IMR-90 (cell line): ENCODE results near the gene GCSH. TPM values are rescaled to one million over a fixed set of nuclear protein-coding genes. Genes with fewer than 3 reads are reported as not detected.

Source experiments
- ATAC-seq: fragments of 200-7000 bp; cut with Tn5 transposase; 2 replicates; pipeline ENCODE4 v1.9.1; 2020; ENCODE audit warnings: low read depth, mild to moderate bottlenecking, moderate library complexity
- BruUV-seq: library from RNA; stranded (reverse); fragments of 400-500 nt; replicated peaks from 2 replicates; lab custom pipeline; 2021; lab: Mats Ljungman, UMichigan
- CTCF ChIA-PET: fragments of 300-600 bp; formaldehyde crosslinking; extraction: SDS; loops from one replicate; lab custom pipeline; 2021; ENCODE audit warnings: antibody characterized with exemption; lab: Yijun Ruan, JAX
- POLR2A ChIA-PET: fragments of 300-600 bp; sonication (Branson Sonifier 250); formaldehyde crosslinking; loops from one replicate; lab custom pipeline; 2022; ENCODE audit warnings: antibody characterized with exemption; ENCODE audit not compliant: unreplicated experiment; lab: Charles Lee
- DNase-seq: peaks from one replicate; pipeline ENCODE4 v3.0.0; 2013
- H2AFZ ChIP-seq: replicated peaks from 2 replicates; pipeline ENCODE3; 2013; ENCODE audit warnings: low read length, mild to moderate bottlenecking; ENCODE audit not compliant: poor library complexity
- H2AK5ac ChIP-seq: 2 replicates; pipeline ENCODE4 v1.6.1; 2013; ENCODE audit warnings: low read depth, low read length, inconsistent platforms
- H2AK9ac ChIP-seq: replicated peaks from 2 replicates; pipeline ENCODE3; 2013; ENCODE audit warnings: mild to moderate bottlenecking, low read depth, low read length, moderate library complexity; ENCODE audit not compliant: poor library complexity
- H2BK120ac ChIP-seq: 2 replicates; pipeline ENCODE4 v1.6.1; 2013; ENCODE audit warnings: low read depth, low read length, inconsistent platforms
- H2BK15ac ChIP-seq: 3 replicates; pipeline ENCODE4 v1.6.1; 2013; ENCODE audit warnings: low read depth, low read length, inconsistent platforms
- H2BK20ac ChIP-seq: 2 replicates; pipeline ENCODE4 v1.6.1; 2013; ENCODE audit warnings: low read depth, mild to moderate bottlenecking, inconsistent platforms, low read length, moderate library complexity
- H2BK5ac ChIP-seq: 2 replicates; pipeline ENCODE4 v1.6.1; 2013; ENCODE audit warnings: mild to moderate bottlenecking, low read depth, low read length, inconsistent platforms; ENCODE audit not compliant: poor library complexity, severe bottlenecking
- H3K14ac ChIP-seq: replicated peaks from 2 replicates; pipeline ENCODE4 v1.6.1; 2013; ENCODE audit warnings: low read depth, low read length, inconsistent platforms
- H3K18ac ChIP-seq: 2 replicates; pipeline ENCODE4 v1.6.1; 2013; ENCODE audit warnings: low read depth, low read length, control low read depth
- H3K23ac ChIP-seq: 2 replicates; pipeline ENCODE4 v1.6.1; 2013; ENCODE audit warnings: low read depth, low read length, inconsistent platforms
- H3K27ac ChIP-seq: 2 replicates; pipeline ENCODE4 v1.5.1; 2013; ENCODE audit warnings: mild to moderate bottlenecking, control low read depth, low read length; ENCODE audit not compliant: insufficient read depth
- H3K27me3 ChIP-seq: 2 replicates; pipeline ENCODE4 v1.6.1; 2013; ENCODE audit warnings: low read length; ENCODE audit not compliant: control insufficient read depth, insufficient read depth
- H3K36me3 ChIP-seq: 2 replicates; pipeline ENCODE4 v1.6.1; 2013; ENCODE audit warnings: low read length, mixed read lengths; ENCODE audit not compliant: control insufficient read depth, insufficient read depth
- H3K4ac ChIP-seq: 2 replicates; pipeline ENCODE4 v1.6.1; 2013; ENCODE audit warnings: low read depth, low read length, inconsistent platforms
- H3K4me1 ChIP-seq: 2 replicates; pipeline ENCODE4 v1.6.1; 2013; ENCODE audit warnings: low read length, mixed read lengths; ENCODE audit not compliant: control insufficient read depth, insufficient read depth
- H3K4me2 ChIP-seq: 2 replicates; pipeline ENCODE4 v1.6.1; 2013; ENCODE audit warnings: low read depth, mild to moderate bottlenecking, control low read depth, low read length, moderate library complexity
- H3K4me3 ChIP-seq: 2 replicates; pipeline ENCODE4 v1.5.1; 2013; ENCODE audit warnings: low read depth, mild to moderate bottlenecking, control low read depth, low read length, moderate library complexity; ENCODE audit not compliant: insufficient read depth
- H3K56ac ChIP-seq: 2 replicates; pipeline ENCODE4 v1.6.1; 2013; ENCODE audit warnings: low read length, inconsistent platforms; ENCODE audit not compliant: insufficient read depth; ENCODE audit errors: extremely low read depth
- H3K79me1 ChIP-seq, 2 experiments: 2 replicates each; pipeline ENCODE4 v1.6.1; 2013; ENCODE audit warnings: low read length in 2 of 2, inconsistent platforms in 1 of 2, low read depth in 1 of 2
- H3K9ac ChIP-seq: 2 replicates; pipeline ENCODE4 v1.6.1; 2013; ENCODE audit warnings: low read depth, low read length, control low read depth
- H3K9me1 ChIP-seq: 2 replicates; pipeline ENCODE4 v1.6.1; 2013; ENCODE audit warnings: low read length, inconsistent platforms; ENCODE audit not compliant: insufficient read depth
- H3K9me3 ChIP-seq: 2 replicates; pipeline ENCODE4 v1.6.1; 2013; ENCODE audit warnings: low read length; ENCODE audit not compliant: control insufficient read depth, insufficient read depth
- H4K20me1 ChIP-seq: 2 replicates; pipeline ENCODE4 v1.6.1; 2013; ENCODE audit warnings: low read length, inconsistent platforms; ENCODE audit not compliant: insufficient read depth
- H4K5ac ChIP-seq: 2 replicates; pipeline ENCODE4 v1.6.1; 2013; ENCODE audit warnings: mild to moderate bottlenecking, low read depth, low read length, control low read depth
- H4K8ac ChIP-seq, 2 experiments: 2 replicates each; pipeline ENCODE4 v1.6.1; 2013; ENCODE audit warnings: low read depth in 2 of 2, low read length in 2 of 2, control low read depth in 1 of 2, inconsistent platforms in 1 of 2
- H4K91ac ChIP-seq: 2 replicates; pipeline ENCODE4 v1.6.1; 2013; ENCODE audit warnings: low read depth, low read length, inconsistent platforms; ENCODE audit not compliant: insufficient read depth
- BHLHE40 ChIP-seq: fragments of 150-350 bp; IDR thresholded peaks from 2 replicates; pipeline ENCODE4 v1.6.1; 2016; ENCODE audit warnings: mild to moderate bottlenecking, low read depth, low read length
- CHD1 ChIP-seq: IDR thresholded peaks from 2 replicates; pipeline ENCODE4 v1.6.1; 2012; ENCODE audit warnings: low read depth, low read length, improper control_type of control experiment
- FOS ChIP-seq: fragments of 150-350 bp; IDR thresholded peaks from 2 replicates; pipeline ENCODE4 v1.6.1; 2016; ENCODE audit warnings: low read depth, low read length
- MAFK ChIP-seq: IDR thresholded peaks from 2 replicates; pipeline ENCODE4 v1.6.1; 2012; ENCODE audit warnings: low read depth, low read length, improper control_type of control experiment
- MXI1 ChIP-seq: IDR thresholded peaks from 2 replicates; pipeline ENCODE4 v1.6.1; 2012; ENCODE audit warnings: low read depth, mild to moderate bottlenecking, low read length, moderate library complexity, borderline replicate concordance
- POLR2A ChIP-seq: IDR thresholded peaks from 2 replicates; pipeline ENCODE4 v1.6.1; 2012; ENCODE audit warnings: mild to moderate bottlenecking, low read depth, low read length
- USF2 ChIP-seq: fragments of 150-350 bp; IDR thresholded peaks from 2 replicates; pipeline ENCODE4 v1.6.1; 2017; ENCODE audit warnings: mild to moderate bottlenecking, antibody characterized with exemption, low read length, low read depth
- WGBS, 2 experiments: methylation state at CpG; one replicate each; pipeline versions ENCODE4 v1.1.5 to v1.1.7; 2013; ENCODE audit warnings: missing lambda C conversion rate in 2 of 2; ENCODE audit not compliant: insufficient read length in 1 of 2; ENCODE audit errors: extremely low coverage in 2 of 2; 5-methylcytosine and 5-hydroxymethylcytosine counted together
- dilution Hi-C: fragments of 300-500 bp; cut with HindIII; formaldehyde crosslinking; loops from one replicate; pipeline ENCODE4 v1.14.3; 2018; ENCODE audit warnings: low sequenced_read_pairs; ENCODE audit not compliant: unreplicated experiment
- in situ Hi-C: fragments of 300-500 bp; cut with MboI; formaldehyde crosslinking; loops from 3 replicates; pipeline ENCODE4 v1.14.3; 2019; ENCODE audit warnings: low sequenced_read_pairs, inconsistent platforms, mixed read lengths
- intact Hi-C: fragments of 100-400 bp; cut with micrococcal nuclease; formaldehyde crosslinking; loops from 2 replicates; pipeline ENCODE4 v1.10.0; 2022
- polyA plus RNA-seq, 3 experiments: library from polyadenylated mRNA; depleted of rRNA; stranded (reverse); fragments of >200 nt; gene quantifications; 2 replicates each; pipeline ENCODE4 v1.2.3, GENCODE V29; 2012; ENCODE audit warnings: low replicate concordance in 1 of 3
- total RNA-seq: library from RNA; depleted of rRNA; stranded (reverse); fragments of >200 nt; gene quantifications from 2 replicates; pipeline ENCODE4 v1.2.3, GENCODE V29; 2012

Gene GCSH
- total and polyA plus RNA-seq, 2 of the 4 experiments (the other 2 are of a cell fraction), result 9.3 to 21.2 TPM

GRCh38 chr16:81127051-81127450 lies 30.9 kb upstream of the GCSH start:
- no peak for TF ChIP-seq USF2
- TF ChIP-seq FOS, result no peak
- TF ChIP-seq POLR2A, result no peak
- no peak for TF ChIP-seq MAFK
- peak; percentile 77; the same call in 1 of the 2 replicates for TF ChIP-seq BHLHE40
- TF ChIP-seq MXI1, result no peak
- TF ChIP-seq CHD1, result no peak
- DNase-seq (peak; percentile 67), ATAC-seq (peak; percentile 70)
- Histone ChIP-seq H2BK120ac (no peak overlapping the region), H3K4me2 (no peak overlapping the region), H2AK9ac (no peak overlapping the region), H3K27ac (no peak overlapping the region), H3K4me1 (no peaks in the 10 kb centered on the region), H4K91ac (no peak overlapping the region), H3K27me3 (peaks cover 2% of the 10 kb centered on the region), H3K9me3 (no peaks in the 10 kb centered on the region), H3K18ac (no peak overlapping the region), H3K4me3 (no peak overlapping the region), H3K56ac (no peak overlapping the region), H3K14ac (no peak overlapping the region), H2BK5ac (no peak overlapping the region), H2BK15ac (no peak overlapping the region), H2AK5ac (no peak overlapping the region), H4K20me1 (no peaks in the 10 kb centered on the region), H3K9ac (no peak overlapping the region), H3K36me3 (no peaks in the 10 kb centered on the region), H4K5ac (no peak overlapping the region), H4K8ac (no peak overlapping the region), H2AFZ (no peak overlapping the region), H3K23ac (no peak overlapping the region), H3K79me1 (no peaks in the 10 kb centered on the region), H3K4ac (no peak overlapping the region), H3K9me1 (no peaks in the 10 kb centered on the region), H2BK20ac (no peak overlapping the region)
- ChIA-PET CTCF (interaction anchor here (0.6 kb wide), 1 partner anchor 77 kb away, joined by 6 read pairs; no protein-coding TSS in a partner anchor), POLR2A (no interaction called here)
- dilution Hi-C loops (no loop called here), in situ Hi-C loops (no loop called here), intact Hi-C loops (no loop called here)
- no TSS peak for BruUV-seq
- WGBS, 2 experiments, result 0% methylated on average over 2 of the region's 5 CpGs; no CpG with 5 or more reads in 1 of the 2 experiments
